22Rv1 (cell line): ENCODE results near the gene SYTL3.
"Not testable (repeated sequence)": the region's sequence is repeated elsewhere in the genome, so short reads cannot be mapped to it uniquely, and the experiment has no call there.

Source experiments
- ZFX ChIP-seq: fragments of 450-650 bp; IDR thresholded peaks from 2 replicates; pipeline ENCODE4 v1.6.1; 2017; ENCODE audit warnings: antibody characterized with exemption, borderline replicate concordance
- TF ChIP-seq, protein P1 (sequence below): fragments of 450-650 bp; IDR thresholded peaks from 2 replicates; pipeline ENCODE4 v1.5.1; 2017; ENCODE audit warnings: mild to moderate bottlenecking

DNA sequence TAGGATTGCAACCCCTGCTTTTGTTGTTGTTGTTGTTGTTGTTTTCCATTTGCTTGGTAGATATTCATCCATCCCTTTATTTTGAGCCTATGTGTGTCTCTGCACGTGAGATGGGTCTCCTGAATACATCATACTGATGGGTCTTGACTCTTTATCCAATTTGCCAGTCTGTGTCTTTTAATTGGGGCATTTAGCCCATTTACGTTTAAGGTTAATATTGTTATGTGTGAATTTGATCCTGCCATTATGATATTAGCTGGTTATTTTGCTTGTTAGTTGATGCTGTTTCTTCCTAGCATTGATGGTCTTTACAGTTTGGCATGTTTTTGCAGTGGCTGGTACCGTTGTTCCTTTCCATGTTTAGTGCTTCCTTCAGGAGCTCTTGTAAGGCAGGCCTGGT lies 31.6 kb upstream of the SYTL3 start:
- TF ChIP-seq, protein P1, sequence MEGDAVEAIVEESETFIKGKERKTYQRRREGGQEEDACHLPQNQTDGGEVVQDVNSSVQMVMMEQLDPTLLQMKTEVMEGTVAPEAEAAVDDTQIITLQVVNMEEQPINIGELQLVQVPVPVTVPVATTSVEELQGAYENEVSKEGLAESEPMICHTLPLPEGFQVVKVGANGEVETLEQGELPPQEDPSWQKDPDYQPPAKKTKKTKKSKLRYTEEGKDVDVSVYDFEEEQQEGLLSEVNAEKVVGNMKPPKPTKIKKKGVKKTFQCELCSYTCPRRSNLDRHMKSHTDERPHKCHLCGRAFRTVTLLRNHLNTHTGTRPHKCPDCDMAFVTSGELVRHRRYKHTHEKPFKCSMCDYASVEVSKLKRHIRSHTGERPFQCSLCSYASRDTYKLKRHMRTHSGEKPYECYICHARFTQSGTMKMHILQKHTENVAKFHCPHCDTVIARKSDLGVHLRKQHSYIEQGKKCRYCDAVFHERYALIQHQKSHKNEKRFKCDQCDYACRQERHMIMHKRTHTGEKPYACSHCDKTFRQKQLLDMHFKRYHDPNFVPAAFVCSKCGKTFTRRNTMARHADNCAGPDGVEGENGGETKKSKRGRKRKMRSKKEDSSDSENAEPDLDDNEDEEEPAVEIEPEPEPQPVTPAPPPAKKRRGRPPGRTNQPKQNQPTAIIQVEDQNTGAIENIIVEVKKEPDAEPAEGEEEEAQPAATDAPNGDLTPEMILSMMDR = not testable (repeated sequence)
- TF ChIP-seq ZFX = not testable (repeated sequence)
